H9 (cell line): ENCODE data around the gene TNRC18. TPM values are rescaled to one million over a fixed set of nuclear protein-coding genes. Genes with fewer than 3 reads are reported as not detected.

Experiments used
- DNase-seq: peaks from one replicate; pipeline ENCODE4 v3.0.0-alpha.2; 2017
- H2AFZ ChIP-seq: one replicate; pipeline ENCODE4 v1.6.1; 2013; ENCODE audit warnings: mild to moderate bottlenecking, low read length, control low read depth, moderate library complexity
- H2AK5ac ChIP-seq: 2 replicates; pipeline ENCODE4 v1.6.1; 2013; ENCODE audit warnings: low read length, control low read depth, mixed read lengths; ENCODE audit not compliant: insufficient read length
- H2BK120ac ChIP-seq: one replicate; pipeline ENCODE4 v1.6.1; 2013; ENCODE audit warnings: low read depth, mild to moderate bottlenecking, low read length, control low read depth, inconsistent platforms; ENCODE audit not compliant: poor library complexity, severe bottlenecking
- H2BK12ac ChIP-seq: 2 replicates; pipeline ENCODE4 v1.6.1; 2013; ENCODE audit warnings: low read length, control low read depth, mixed read lengths, low read depth; ENCODE audit not compliant: insufficient read length
- H2BK15ac ChIP-seq: 2 replicates; pipeline ENCODE4 v1.6.1; 2013; ENCODE audit warnings: low read depth, low read length, control low read depth
- H2BK20ac ChIP-seq: one replicate; pipeline ENCODE4 v1.6.1; 2013; ENCODE audit warnings: low read depth, mild to moderate bottlenecking, low read length, control low read depth, inconsistent platforms; ENCODE audit not compliant: poor library complexity, severe bottlenecking
- H2BK5ac ChIP-seq: 2 replicates; pipeline ENCODE4 v1.6.1; 2013; ENCODE audit warnings: low read length, control low read depth, mixed read lengths; ENCODE audit not compliant: insufficient read length
- H3K14ac ChIP-seq: 2 replicates; pipeline ENCODE4 v1.6.1; 2013; ENCODE audit warnings: low read length, control low read depth; ENCODE audit not compliant: insufficient read depth
- H3K18ac ChIP-seq: 2 replicates; pipeline ENCODE4 v1.6.1; 2013; ENCODE audit warnings: low read depth, mild to moderate bottlenecking, mixed read lengths, low read length, control low read depth; ENCODE audit not compliant: insufficient read length
- H3K23ac ChIP-seq: 2 replicates; pipeline ENCODE4 v1.6.1; 2013; ENCODE audit warnings: low read length, control low read depth, mixed read lengths, low read depth; ENCODE audit not compliant: insufficient read length
- H3K23me2 ChIP-seq: 2 replicates; pipeline ENCODE4 v1.6.1; 2013; ENCODE audit warnings: low read depth, mild to moderate bottlenecking, mixed read lengths, low read length, control low read depth; ENCODE audit not compliant: insufficient read length, poor library complexity, severe bottlenecking
- H3K27ac ChIP-seq: 2 replicates; pipeline ENCODE4 v1.5.1; 2013; ENCODE audit warnings: low read length, control low read depth, mixed read lengths, low read depth; ENCODE audit not compliant: insufficient read length
- H3K27me3 ChIP-seq: 2 replicates; pipeline ENCODE4 v1.6.1; 2013; ENCODE audit warnings: low read length, control low read depth, inconsistent platforms; ENCODE audit not compliant: insufficient read depth
- H3K4ac ChIP-seq: 2 replicates; pipeline ENCODE4 v1.6.1; 2013; ENCODE audit warnings: low read depth, mild to moderate bottlenecking, control low read depth, inconsistent platforms, low read length, moderate library complexity
- H3K4me1 ChIP-seq: 2 replicates; pipeline ENCODE4 v1.6.1; 2013; ENCODE audit warnings: low read length, control low read depth, inconsistent platforms; ENCODE audit not compliant: insufficient read depth
- H3K4me2 ChIP-seq: 2 replicates; pipeline ENCODE4 v1.6.1; 2013; ENCODE audit warnings: low read length, control low read depth, mixed read lengths; ENCODE audit not compliant: insufficient read length, insufficient read depth
- H3K56ac ChIP-seq: 2 replicates; pipeline ENCODE4 v1.6.1; 2013; ENCODE audit warnings: low read depth, mild to moderate bottlenecking, mixed read lengths, low read length, control low read depth; ENCODE audit not compliant: insufficient read length
- H3K79me1 ChIP-seq: 2 replicates; pipeline ENCODE4 v1.6.1; 2013; ENCODE audit warnings: low read depth, mild to moderate bottlenecking, moderate library complexity, low read length, control low read depth, inconsistent platforms; ENCODE audit not compliant: insufficient read depth, poor library complexity, severe bottlenecking
- H3K79me2 ChIP-seq: 2 replicates; pipeline ENCODE4 v1.6.1; 2013; ENCODE audit warnings: low read length, control low read depth, inconsistent platforms; ENCODE audit not compliant: insufficient read depth
- H3K9ac ChIP-seq: 2 replicates; pipeline ENCODE4 v1.6.1; 2013; ENCODE audit warnings: low read length, control low read depth, mixed read lengths; ENCODE audit not compliant: insufficient read length; ENCODE audit errors: extremely low read depth
- H3K9me3 ChIP-seq: one replicate; pipeline ENCODE4 v1.6.1; 2013; ENCODE audit warnings: low read depth, low read length, inconsistent platforms; ENCODE audit not compliant: control insufficient read depth
- H3T11ph ChIP-seq: one replicate; pipeline ENCODE4 v1.6.1; 2013; ENCODE audit warnings: mild to moderate bottlenecking, low read length, control low read depth, inconsistent platforms
- H4K20me1 ChIP-seq: one replicate; pipeline ENCODE4 v1.6.1; 2013; ENCODE audit not compliant: control insufficient read depth, insufficient read length, insufficient read depth
- H4K5ac ChIP-seq: 2 replicates; pipeline ENCODE4 v1.6.1; 2013; ENCODE audit warnings: low read depth, mild to moderate bottlenecking, mixed read lengths, low read length, control low read depth; ENCODE audit not compliant: insufficient read length
- H4K8ac ChIP-seq: replicated peaks from 2 replicates; pipeline ENCODE4 v1.6.1; 2013; ENCODE audit warnings: low read length, control low read depth, mixed read lengths, low read depth; ENCODE audit not compliant: insufficient read length
- H4K91ac ChIP-seq: 2 replicates; pipeline ENCODE4 v1.6.1; 2013; ENCODE audit warnings: low read depth, mild to moderate bottlenecking, moderate library complexity, mixed read lengths, low read length, control low read depth; ENCODE audit not compliant: insufficient read length
- H3K27ac Mint-ChIP-seq, 3 experiments: 2 replicates in 2 of 3; 3 replicates in 1 of 3; pipeline ENCODE4 v1.8.0; 2020 to 2021; ENCODE audit warnings: mixed read lengths in 3 of 3, mild to moderate bottlenecking in 1 of 3, moderate library complexity in 1 of 3
- H3K27me3 Mint-ChIP-seq: 2 replicates; pipeline ENCODE4 v1.8.0; 2021; ENCODE audit warnings: low read depth, mild to moderate bottlenecking, moderate library complexity, mixed read lengths
- H3K36me3 Mint-ChIP-seq, 3 experiments: 2 replicates in 2 of 3; 3 replicates in 1 of 3; pipeline ENCODE4 v1.8.0; 2020 to 2021; ENCODE audit warnings: low read depth in 3 of 3, mixed read lengths in 3 of 3; ENCODE audit not compliant: insufficient read depth in 1 of 3
- H3K4me1 Mint-ChIP-seq, 2 experiments: 2 replicates each; pipeline ENCODE4 v1.8.0; 2020; ENCODE audit warnings: mixed read lengths in 2 of 2
- H3K4me3 Mint-ChIP-seq, 2 experiments: 2 replicates in 1 of 2; 3 replicates in 1 of 2; pipeline ENCODE4 v1.8.0; 2020 to 2021; ENCODE audit warnings: mild to moderate bottlenecking in 2 of 2, mixed read lengths in 2 of 2, moderate library complexity in 1 of 2
- H3K9me3 Mint-ChIP-seq, 2 experiments: 2 replicates in 1 of 2; 3 replicates in 1 of 2; pipeline ENCODE4 v1.8.0; 2020; ENCODE audit warnings: mild to moderate bottlenecking in 2 of 2, mixed read lengths in 2 of 2, moderate library complexity in 1 of 2
- WGBS: extraction: QIAGEN DNeasy Blood & Tissue Kit; methylation state at CpG from one replicate; pipeline ENCODE4 v1.1.7; 2013; ENCODE audit warnings: missing lambda C conversion rate, low lambda C conversion rate, mixed read lengths; ENCODE audit not compliant: insufficient read length; ENCODE audit errors: extremely low coverage; 5-methylcytosine and 5-hydroxymethylcytosine counted together
- total RNA-seq: library from RNA; stranded (reverse); gene quantifications from 2 replicates; pipeline ENCODE4 v1.2.1, GENCODE V29; 2021
- TF ChIP-seq, protein P1 (sequence below): fragments of 200-600 bp; sonication (generic); conservative IDR thresholded peaks from 3 replicates; pipeline ENCODE4 v1.8.0; 2021; ENCODE audit warnings: antibody characterized with exemption, mild to moderate bottlenecking

The TNRC18 gene
- total RNA-seq, 1 experiment from 2014 or later = 21.2 TPM

GRCh38 chr7:5387711-5388245, 35.9 kb downstream of the TNRC18 start:
- Histone ChIP-seq H3K18ac (no peak overlapping the region), H2BK12ac (no peak overlapping the region), H4K20me1 (no peaks in the 10 kb centered on the region), H4K91ac (no peak overlapping the region), H3K79me2 (no peaks in the 10 kb centered on the region), H3K79me1 (no peaks in the 10 kb centered on the region), H3K9me3 (no peaks in the 10 kb centered on the region), H3K4me1 (no peaks in the 10 kb centered on the region), H2BK120ac (no peak overlapping the region), H3K4me2 (no peak overlapping the region), H3K4ac (no peak overlapping the region), H2BK20ac (no peak overlapping the region), H3K23me2 (no peaks in the 10 kb centered on the region), H2BK5ac (no peak overlapping the region), H2AK5ac (no peak overlapping the region), H4K5ac (no peak overlapping the region), H4K8ac (no peak overlapping the region), H3K27me3 (no peaks in the 10 kb centered on the region), H3K14ac (no peak overlapping the region), H3K56ac (no peak overlapping the region), H3K9ac (no peak overlapping the region), H3K27ac (no peak overlapping the region), H3T11ph (no peak overlapping the region), H3K23ac (no peak overlapping the region), H2BK15ac (no peak overlapping the region; the same call in 1 of the 2 replicates), H2AFZ (no peak overlapping the region)
- no CpG with 5 or more reads among the region's 45 CpGs for WGBS
- peaks cover 0 to 14% of the 10 kb centered on the region in 2 experiments; a peak in 3 of 4 replicates for H3K4me1 Mint-ChIP-seq
- no peaks in the 10 kb centered on the region for H3K27me3 Mint-ChIP-seq
- DNase-seq = peak; percentile 64
- no peak overlapping the region for H3K27ac Mint-ChIP-seq
- H3K36me3 Mint-ChIP-seq = peaks cover 0 to 5% (median 0%) of the 10 kb centered on the region in 3 experiments; a peak in 2 of 7 replicates
- TF ChIP-seq, protein P1, sequence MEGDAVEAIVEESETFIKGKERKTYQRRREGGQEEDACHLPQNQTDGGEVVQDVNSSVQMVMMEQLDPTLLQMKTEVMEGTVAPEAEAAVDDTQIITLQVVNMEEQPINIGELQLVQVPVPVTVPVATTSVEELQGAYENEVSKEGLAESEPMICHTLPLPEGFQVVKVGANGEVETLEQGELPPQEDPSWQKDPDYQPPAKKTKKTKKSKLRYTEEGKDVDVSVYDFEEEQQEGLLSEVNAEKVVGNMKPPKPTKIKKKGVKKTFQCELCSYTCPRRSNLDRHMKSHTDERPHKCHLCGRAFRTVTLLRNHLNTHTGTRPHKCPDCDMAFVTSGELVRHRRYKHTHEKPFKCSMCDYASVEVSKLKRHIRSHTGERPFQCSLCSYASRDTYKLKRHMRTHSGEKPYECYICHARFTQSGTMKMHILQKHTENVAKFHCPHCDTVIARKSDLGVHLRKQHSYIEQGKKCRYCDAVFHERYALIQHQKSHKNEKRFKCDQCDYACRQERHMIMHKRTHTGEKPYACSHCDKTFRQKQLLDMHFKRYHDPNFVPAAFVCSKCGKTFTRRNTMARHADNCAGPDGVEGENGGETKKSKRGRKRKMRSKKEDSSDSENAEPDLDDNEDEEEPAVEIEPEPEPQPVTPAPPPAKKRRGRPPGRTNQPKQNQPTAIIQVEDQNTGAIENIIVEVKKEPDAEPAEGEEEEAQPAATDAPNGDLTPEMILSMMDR = no peak
- H3K4me3 Mint-ChIP-seq = no peak overlapping the region
- H3K9me3 Mint-ChIP-seq = no peaks in the 10 kb centered on the region
